Measurements from ENCODE around the gene ARMC9. TPM values are rescaled to one million over a fixed set of nuclear protein-coding genes. Genes with fewer than 3 reads are reported as not detected.

The ARMC9 gene
- total RNA-seq, 1 donor from 2014 or later: 27.5 TPM

GRCh38 chr2:231290321-231291015 is 92.0 kb downstream of the ARMC9 start:
- no peak for TF ChIP-seq CTCF (IDR thresholded peaks at IDR 0.05; ENCODE audit: insufficient read depth, low read length, poor library complexity, severe bottlenecking)
- Histone ChIP-seq H3K4me3 (ENCODE audit: low read depth, low read length) (no peak overlapping the region), H3K36me3 (ENCODE audit: control insufficient read depth, insufficient read depth, low read length) (peaks cover 1% of the 10 kb centered on the region), H3K27me3 (ENCODE audit: control insufficient read depth, insufficient read depth, low read length) (no peaks in the 10 kb centered on the region)
- no peak for DNase-seq (ENCODE audit: low read depth)

DNA sequence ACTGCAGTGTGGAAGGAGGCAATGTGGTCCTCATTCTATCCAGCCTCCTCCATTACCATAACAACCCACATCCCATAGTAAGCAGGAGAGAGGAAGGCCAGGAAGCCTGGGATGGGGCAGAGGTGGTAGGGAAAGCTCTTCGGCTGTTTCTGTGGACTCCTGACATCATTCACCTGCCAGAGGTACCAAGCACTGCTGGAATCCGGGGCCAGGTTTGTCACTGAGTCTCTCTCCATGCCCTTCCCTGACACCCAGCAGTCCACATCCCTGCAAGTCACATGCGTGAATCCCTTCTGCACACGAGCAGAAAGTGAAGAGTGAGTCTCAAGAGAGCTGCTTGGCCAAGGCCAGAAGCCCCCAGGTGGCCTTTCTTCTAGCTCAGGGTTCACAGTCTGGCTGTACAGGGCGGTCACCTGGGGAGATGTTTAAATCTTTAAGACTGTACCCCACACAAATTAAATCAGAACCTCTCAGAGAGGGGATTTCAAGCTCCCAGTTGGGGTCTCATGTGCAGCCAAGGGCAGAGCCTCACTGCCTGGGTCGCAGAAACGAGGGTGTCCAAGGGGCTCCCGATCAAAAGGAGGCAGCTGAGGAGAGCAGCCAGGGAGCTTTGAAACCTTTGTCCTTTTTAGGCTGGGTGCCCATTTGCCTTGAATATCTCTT is 94.2 kb downstream of the ARMC9 start:
- no peaks in the 10 kb centered on the region for H3K27me3 ChIP-seq (ENCODE audit: control insufficient read depth, insufficient read depth, low read length)
- no peak overlapping the region for H3K4me3 ChIP-seq (ENCODE audit: low read depth, low read length)
- no peak for TF ChIP-seq CTCF (IDR thresholded peaks at IDR 0.05; ENCODE audit: insufficient read depth, low read length, poor library complexity, severe bottlenecking)
- peaks cover 1% of the 10 kb centered on the region for H3K36me3 ChIP-seq (ENCODE audit: control insufficient read depth, insufficient read depth, low read length)
- no peak for DNase-seq (ENCODE audit: low read depth)

DNA sequence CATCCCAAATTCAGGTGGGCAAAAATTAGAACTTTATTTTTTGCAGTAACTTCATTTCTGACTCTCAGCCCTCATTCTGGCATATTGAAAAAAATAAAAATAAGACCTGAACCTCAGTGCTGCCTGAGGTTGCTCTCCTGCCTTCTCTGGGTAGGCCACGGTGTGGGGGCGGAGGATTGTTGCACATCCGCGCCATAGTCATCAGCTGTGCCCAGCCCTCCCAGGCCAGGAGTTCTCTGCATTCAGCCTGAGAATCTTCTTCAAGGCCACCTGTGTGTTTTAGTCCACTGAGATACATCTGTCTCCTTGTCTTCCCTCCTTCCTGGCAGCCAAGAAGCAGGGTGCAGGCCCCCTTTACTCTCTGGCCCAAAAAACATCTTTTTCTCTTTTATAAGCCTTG is 94.7 kb downstream of the ARMC9 start:
- DNase-seq (ENCODE audit: low read depth): no peak
- no peaks in the 10 kb centered on the region for H3K36me3 ChIP-seq (ENCODE audit: control insufficient read depth, insufficient read depth, low read length)
- no peak overlapping the region for H3K4me3 ChIP-seq (ENCODE audit: low read depth, low read length)
- H3K27me3 ChIP-seq (ENCODE audit: control insufficient read depth, insufficient read depth, low read length): no peaks in the 10 kb centered on the region
- TF ChIP-seq CTCF (IDR thresholded peaks at IDR 0.05; ENCODE audit: insufficient read depth, low read length, poor library complexity, severe bottlenecking): no peak

DNA sequence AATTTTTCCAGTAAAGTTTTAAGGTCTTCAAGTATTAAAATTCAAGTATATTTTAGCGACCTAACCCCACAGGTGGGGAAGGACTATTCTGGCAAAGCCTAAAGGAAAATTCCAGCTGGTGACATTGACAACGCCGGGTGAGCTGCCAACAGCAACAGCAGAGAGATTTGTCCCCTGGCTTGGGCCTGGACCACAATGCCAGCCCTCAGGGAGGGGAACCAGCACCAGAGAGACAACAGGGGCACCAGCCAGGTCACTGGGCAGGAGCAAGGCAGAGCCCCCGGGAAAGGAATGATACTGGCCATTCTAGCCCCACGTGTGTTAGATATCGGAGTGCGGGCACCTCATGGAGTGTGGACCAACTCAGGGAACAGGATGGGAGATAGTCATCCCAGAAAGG is 95.7 kb downstream of the ARMC9 start:
- DNase-seq (ENCODE audit: low read depth): no peak
- TF ChIP-seq CTCF (IDR thresholded peaks at IDR 0.05; ENCODE audit: insufficient read depth, low read length, poor library complexity, severe bottlenecking): no peak
- Histone ChIP-seq H3K27me3 (ENCODE audit: control insufficient read depth, insufficient read depth, low read length) (no peaks in the 10 kb centered on the region), H3K36me3 (ENCODE audit: control insufficient read depth, insufficient read depth, low read length) (no peaks in the 10 kb centered on the region), H3K4me3 (ENCODE audit: low read depth, low read length) (no peak overlapping the region)

DNA sequence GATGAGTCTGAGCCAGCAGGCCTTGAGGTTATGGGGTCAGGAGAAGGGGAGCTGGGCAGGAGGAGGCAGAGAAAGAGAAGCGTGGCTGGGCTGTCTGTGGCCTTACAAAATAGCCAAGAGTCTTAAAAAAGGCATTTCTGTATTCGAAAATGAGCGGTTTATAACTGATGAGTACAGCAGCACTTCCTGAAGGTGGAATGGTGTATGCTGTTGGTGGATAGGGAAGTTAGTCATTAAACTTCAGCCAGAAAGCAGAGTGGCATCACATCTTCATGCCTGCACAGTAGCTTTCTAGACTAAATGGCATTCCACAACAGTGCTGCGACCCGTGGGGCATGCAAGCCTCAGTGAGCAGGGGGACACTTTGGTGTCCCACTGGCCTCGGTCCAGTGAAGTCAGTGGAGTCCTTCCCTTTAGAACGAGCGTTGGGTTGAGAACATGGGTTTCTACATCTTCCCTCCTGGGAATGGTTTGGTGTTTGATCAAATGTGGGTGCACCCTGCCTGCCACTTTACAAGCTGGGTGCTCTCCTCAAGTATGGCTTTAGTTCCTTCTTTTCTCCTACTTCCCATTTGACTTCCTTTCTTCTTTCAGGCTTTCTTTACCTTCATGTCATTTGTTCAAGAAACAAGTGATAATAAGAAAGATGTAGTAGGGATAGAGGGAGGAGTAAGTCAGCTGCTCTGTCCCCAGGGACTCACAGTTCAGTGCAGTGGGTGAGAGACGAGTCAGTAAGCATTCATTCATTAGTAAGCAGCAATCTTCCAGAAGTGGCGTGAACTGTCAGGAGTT is 96.3 kb downstream of the ARMC9 start:
- Histone ChIP-seq H3K36me3 (ENCODE audit: control insufficient read depth, insufficient read depth, low read length) (no peaks in the 10 kb centered on the region), H3K27me3 (ENCODE audit: control insufficient read depth, insufficient read depth, low read length) (no peaks in the 10 kb centered on the region), H3K4me3 (ENCODE audit: low read depth, low read length) (no peak overlapping the region)
- no peak for TF ChIP-seq CTCF (IDR thresholded peaks at IDR 0.05; ENCODE audit: insufficient read depth, low read length, poor library complexity, severe bottlenecking)
- no peak for DNase-seq (ENCODE audit: low read depth)
